HG03520 (cell line): ENCODE results near the gene IRF3.
"Not testable (repeated sequence)": the region's sequence is repeated elsewhere in the genome, so short reads cannot be mapped to it uniquely, and the experiment has no call there.

Experiments
- ATAC-seq: cut with Tn5 transposase; IDR thresholded peaks from one replicate; pipeline ENCODE4 v1.9.1; 2021; ENCODE audit warnings: mild to moderate bottlenecking, moderate library complexity; ENCODE audit not compliant: unreplicated experiment

Gene IRF3

DNA sequence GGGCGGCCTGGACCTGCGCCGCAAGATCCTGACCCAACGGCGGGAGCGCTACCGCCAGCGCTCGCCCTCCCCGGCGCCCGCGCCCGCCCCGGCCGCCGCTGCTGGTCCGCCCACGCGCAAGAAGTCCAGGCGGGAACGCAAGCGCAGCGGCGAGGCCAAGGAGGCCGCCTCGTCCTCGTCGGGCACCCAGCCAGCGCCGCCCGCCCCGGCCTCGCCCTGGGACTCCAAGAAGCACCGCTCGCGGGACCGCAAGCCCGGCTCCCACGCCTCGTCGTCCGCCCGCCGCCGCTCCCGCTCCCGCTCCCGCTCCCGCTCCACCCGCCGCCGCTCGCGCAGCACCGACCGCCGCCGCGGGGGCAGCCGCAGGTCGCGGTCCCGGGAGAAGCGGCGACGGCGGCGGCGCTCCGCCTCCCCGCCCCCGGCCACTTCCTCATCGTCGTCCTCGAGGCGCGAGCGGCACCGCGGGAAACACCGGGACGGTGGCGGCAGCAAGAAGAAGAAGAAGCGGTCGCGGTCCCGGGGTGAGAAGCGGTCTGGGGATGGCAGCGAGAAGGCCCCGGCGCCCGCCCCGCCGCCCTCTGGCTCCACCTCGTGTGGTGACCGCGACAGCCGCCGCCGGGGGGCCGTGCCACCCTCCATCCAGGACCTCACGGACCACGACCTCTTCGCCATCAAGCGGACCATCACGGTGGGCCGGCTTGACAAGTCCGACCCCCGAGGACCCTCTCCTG lies 13.7 kb downstream of the IRF3 start:
- ATAC-seq: no peak

- no peak for ATAC-seq
Observed at GRCh38 chr19:49651029-49651819, 14.4 kb downstream of the IRF3 start.

- no peak for ATAC-seq
Observed at GRCh38 chr19:49646586-49646985, 19.1 kb downstream of the IRF3 start.

- no peak for ATAC-seq
Observed at GRCh38 chr19:49645995-49646394, 19.7 kb downstream of the IRF3 start.

DNA sequence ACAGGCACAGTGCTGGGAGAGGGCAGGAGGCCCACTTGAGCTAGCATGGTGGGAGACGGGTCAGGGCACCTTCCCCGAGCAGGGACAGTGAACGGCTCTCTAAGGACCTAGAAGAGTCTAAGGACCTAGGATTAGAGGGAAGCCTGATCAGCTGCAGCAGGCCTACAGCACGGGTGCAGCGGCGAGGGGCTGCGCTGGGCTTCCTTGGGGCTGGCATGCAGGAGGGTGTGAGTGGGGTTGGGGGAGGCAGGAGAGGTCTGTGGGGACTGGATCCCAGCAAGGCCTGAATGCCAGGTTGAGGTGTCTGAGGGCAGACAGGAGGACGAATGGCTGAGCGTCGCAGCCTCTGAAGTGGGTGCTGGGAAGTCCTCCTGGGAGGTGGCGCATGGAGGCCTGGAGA lies 20.1 kb downstream of the IRF3 start:
- no peak for ATAC-seq

- ATAC-seq: no peak
Observed at GRCh38 chr19:49643466-49643865, 22.2 kb downstream of the IRF3 start.

DNA sequence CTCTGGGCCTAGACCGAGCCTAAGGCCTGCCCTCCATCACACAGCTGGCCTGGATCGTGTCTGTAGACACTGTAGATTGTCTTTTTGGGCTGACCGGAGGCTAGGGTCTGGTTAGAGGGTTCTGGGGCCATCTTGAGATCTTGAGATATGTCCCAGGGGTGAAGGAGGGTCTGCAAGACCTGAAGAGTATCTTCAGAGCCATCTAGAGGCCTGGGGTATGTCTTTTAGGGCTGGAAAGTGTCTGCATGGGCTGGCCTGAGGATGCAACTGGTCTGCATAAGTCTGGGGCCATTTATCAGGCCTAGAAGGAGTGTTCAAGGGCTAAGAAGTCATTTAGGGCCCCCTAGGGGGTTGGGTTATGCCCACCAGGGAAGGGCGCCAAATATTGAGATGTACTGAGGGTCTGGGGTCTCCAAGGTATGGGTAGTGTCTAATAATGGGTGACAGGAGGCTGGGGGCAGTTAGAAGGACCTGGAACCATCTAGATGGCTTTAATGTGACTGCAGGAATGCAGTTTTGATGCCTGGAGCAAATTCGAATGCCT lies 23.1 kb downstream of the IRF3 start:
- ATAC-seq: no peak

DNA sequence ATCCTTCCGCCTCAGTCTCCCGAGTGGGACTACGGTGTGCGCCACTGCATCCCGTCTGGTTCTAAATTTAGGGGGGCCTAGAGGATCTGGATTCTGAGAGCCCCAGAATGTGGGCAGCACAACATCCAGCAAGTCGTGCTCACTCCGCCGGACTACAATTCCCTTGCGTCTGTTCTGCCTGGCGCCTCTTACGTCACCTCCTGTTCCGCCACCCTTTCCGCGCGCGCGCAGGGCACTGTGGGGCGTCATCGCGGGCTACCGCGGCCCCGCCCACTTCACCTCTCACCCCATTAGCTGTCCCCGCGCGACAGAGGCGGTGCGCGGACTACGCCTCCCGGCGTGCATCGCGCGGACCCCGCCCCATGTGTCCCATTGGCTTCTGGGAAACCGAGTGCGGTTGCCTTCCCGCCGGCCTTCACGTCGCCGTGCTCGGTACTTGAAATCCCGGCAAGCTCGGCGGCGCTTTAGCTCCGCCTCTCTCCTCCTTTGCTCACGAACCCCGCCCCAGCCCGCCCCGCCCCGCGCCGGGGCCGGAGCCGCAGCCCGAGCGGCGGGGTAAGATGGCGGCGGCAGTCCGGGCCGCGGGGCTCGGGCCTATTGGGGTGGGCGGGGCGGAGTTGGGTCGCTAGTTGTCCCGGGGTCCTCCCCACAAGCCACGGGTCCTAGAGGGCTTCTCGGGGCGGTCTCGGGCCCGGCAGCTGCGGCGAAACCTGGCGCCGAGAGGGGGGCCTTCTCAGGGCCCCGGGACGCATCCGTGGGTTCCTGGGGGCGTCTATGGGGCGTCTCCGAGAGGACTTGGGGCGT lies 23.8 kb downstream of the IRF3 start, which contains the start of gene SCAF1:
TSS of gene SCAF1 (plus strand) at position 522 of the 804 bp plus-strand sequence. CDS start 2,818 bp downstream, outside the sequence.
- ATAC-seq: peak; percentile 52

- ATAC-seq: peak; percentile 45
Observed at GRCh38 chr19:49640113-49640898, 25.4 kb downstream of the IRF3 start, which contains the start of gene RRAS. TSS of gene RRAS (minus strand) at chr19:49640143. CDS start at chr19:49640098, 45 bp downstream.

GRCh38 chr19:49639401-49640112 lies 26.1 kb downstream of the IRF3 start:
- ATAC-seq: no peak

- no peak for ATAC-seq
Observed at GRCh38 chr19:49637821-49638738, 27.6 kb downstream of the IRF3 start.

GRCh38 chr19:49636233-49636932 lies 29.3 kb downstream of the IRF3 start:
- ATAC-seq: no peak

GRCh38 chr19:49635530-49636232 lies 30.0 kb downstream of the IRF3 start:
- ATAC-seq: no peak

DNA sequence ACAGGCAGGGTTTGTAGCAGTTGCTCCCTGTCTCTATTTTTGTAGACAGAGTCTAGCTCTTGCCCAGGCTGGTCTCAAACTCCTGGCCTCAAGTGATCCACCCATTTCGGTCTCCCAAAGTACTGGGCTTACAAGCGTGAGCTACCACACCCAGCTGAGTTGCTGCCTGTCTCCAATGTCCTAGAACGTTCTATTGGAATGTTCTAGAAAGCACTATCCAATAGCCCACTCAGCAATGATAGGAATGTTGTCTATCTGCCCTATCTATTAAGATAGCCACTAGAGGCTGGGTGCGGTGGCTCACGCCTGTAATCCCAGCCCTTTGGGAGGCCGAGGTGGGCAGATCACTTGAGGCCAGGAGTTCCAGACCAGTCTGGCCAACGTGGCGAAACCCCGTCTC lies 32.4 kb downstream of the IRF3 start:
- ATAC-seq: not testable (repeated sequence)

DNA sequence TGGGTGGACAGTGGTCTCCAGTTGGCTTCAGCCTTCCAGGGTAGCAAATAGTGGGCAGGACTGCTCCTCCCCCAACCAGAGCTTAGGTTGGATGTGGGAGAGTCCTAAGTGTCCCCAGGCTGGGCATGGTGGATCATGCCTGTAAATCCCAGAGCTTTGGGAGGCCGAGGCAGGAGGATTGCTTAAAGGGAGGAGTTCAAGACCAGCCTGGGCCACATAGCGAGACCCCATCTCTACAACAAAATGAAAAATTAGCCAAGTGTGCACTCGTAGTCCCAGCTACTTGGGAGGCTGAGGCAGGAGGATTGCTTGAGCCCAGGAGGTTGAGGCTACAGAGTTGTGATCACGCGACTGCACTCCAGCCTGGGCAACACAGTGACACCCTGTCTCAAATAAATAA lies 33.1 kb downstream of the IRF3 start:
- ATAC-seq: no peak

DNA sequence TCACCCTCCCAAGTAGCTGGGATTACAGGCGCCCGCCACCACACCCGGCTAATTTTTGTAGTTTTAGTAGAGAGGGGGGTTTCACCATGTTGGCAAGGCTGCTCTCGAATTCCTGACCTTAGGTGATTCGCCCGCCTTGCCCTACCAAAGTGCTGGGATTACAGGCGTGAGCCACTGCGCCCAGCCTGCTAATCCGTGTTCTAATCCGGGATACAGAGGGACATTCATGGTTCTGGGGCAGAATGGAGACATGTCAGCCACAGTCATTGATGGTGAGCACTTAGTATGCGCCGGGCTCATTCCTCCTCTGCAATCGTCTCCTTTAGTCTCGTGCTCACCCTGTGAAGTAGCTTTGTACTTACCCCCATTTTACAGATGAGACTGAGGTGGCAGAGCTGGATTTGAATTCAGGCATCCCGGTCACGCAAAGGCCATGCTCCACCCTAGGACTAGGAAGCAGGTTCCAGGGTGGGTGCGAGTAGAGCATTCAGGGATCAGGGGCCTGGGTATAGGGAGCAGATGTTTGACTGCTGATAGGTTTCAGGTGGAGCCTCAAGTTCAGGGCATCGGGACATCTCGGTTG lies 34.0 kb downstream of the IRF3 start:
- no peak for ATAC-seq
